ENCODE data around the gene SLC38A5.

DNA sequence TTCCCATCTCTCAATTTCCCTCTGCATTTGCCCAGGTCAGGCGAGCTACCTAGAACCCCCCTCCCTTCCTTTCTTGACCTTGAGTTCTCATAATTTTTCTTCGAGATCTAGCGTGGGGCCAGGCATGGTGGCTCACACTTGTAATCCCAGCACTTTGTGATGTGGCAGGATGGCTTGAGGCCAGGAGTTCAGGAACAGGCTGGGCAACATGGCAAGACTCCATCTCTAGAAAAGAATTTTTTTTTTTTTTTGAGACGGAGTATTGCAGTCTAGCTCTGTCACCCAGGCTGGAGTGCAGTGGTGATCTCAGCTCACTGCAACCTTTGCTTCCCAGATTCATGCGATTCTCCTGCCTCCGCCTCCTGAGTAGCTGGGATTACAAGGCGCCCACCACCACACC lies 34.2 kb upstream of the SLC38A5 start:
- TF ChIP-seq, protein P1, sequence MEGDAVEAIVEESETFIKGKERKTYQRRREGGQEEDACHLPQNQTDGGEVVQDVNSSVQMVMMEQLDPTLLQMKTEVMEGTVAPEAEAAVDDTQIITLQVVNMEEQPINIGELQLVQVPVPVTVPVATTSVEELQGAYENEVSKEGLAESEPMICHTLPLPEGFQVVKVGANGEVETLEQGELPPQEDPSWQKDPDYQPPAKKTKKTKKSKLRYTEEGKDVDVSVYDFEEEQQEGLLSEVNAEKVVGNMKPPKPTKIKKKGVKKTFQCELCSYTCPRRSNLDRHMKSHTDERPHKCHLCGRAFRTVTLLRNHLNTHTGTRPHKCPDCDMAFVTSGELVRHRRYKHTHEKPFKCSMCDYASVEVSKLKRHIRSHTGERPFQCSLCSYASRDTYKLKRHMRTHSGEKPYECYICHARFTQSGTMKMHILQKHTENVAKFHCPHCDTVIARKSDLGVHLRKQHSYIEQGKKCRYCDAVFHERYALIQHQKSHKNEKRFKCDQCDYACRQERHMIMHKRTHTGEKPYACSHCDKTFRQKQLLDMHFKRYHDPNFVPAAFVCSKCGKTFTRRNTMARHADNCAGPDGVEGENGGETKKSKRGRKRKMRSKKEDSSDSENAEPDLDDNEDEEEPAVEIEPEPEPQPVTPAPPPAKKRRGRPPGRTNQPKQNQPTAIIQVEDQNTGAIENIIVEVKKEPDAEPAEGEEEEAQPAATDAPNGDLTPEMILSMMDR (IDR thresholded peaks at IDR 0.05) = no peak
- TF ChIP-seq EP300 (IDR thresholded peaks at IDR 0.05) (no peak), POLR2A (IDR thresholded peaks at IDR 0.05; ENCODE audit: low read depth) (no peak)

Measured in esophagus muscularis mucosa (tissue), 4 donors.